Mesenchymal stem cell (in vitro differentiated cells and primary cell): Measurements from ENCODE around the gene RPTOR.

ENCODE experiments used
- DNase-seq: peaks from one replicate; pipeline ENCODE4 v3.0.0-alpha.2; 2013
- H2AFZ ChIP-seq: one replicate; pipeline ENCODE4 v1.6.1; 2013; ENCODE audit warnings: low read depth, mild to moderate bottlenecking, control low read depth, inconsistent platforms, low read length, moderate library complexity
- H2AK5ac ChIP-seq: 2 replicates; pipeline ENCODE4 v1.6.1; 2013; ENCODE audit warnings: low read length, moderate library complexity, mild to moderate bottlenecking, inconsistent platforms; ENCODE audit not compliant: severe bottlenecking
- H2BK120ac ChIP-seq: one replicate; pipeline ENCODE4 v1.6.1; 2013; ENCODE audit warnings: low read depth, mild to moderate bottlenecking, inconsistent platforms, low read length, moderate library complexity
- H2BK12ac ChIP-seq, 2 experiments: one replicate each; pipeline ENCODE4 v1.6.1; 2013; ENCODE audit warnings: inconsistent platforms in 2 of 2, low read length in 2 of 2, mild to moderate bottlenecking in 2 of 2, moderate library complexity in 2 of 2, control low read depth in 1 of 2
- H2BK15ac ChIP-seq: one replicate; pipeline ENCODE4 v1.6.1; 2013; ENCODE audit warnings: mild to moderate bottlenecking, low read depth, inconsistent platforms; ENCODE audit not compliant: poor library complexity, severe bottlenecking
- H2BK5ac ChIP-seq: 2 replicates; pipeline ENCODE4 v1.6.1; 2013; ENCODE audit warnings: low read depth, mild to moderate bottlenecking, low read length, control low read depth, inconsistent platforms; ENCODE audit not compliant: poor library complexity, severe bottlenecking
- H3K14ac ChIP-seq, 2 experiments: one replicate each; pipeline ENCODE4 v1.6.1; 2013; ENCODE audit warnings: inconsistent platforms in 2 of 2, low read length in 2 of 2, control low read depth in 1 of 2, mild to moderate bottlenecking in 1 of 2, moderate library complexity in 1 of 2
- H3K18ac ChIP-seq, 2 experiments: one replicate each; pipeline ENCODE4 v1.6.1; 2013; ENCODE audit warnings: inconsistent platforms in 2 of 2, low read length in 2 of 2, control low read depth in 1 of 2, low read depth in 1 of 2, mild to moderate bottlenecking in 1 of 2
- H3K23ac ChIP-seq, 2 experiments: one replicate each; pipeline ENCODE4 v1.6.1; 2013; ENCODE audit warnings: inconsistent platforms in 2 of 2, low read length in 2 of 2, mild to moderate bottlenecking in 2 of 2, moderate library complexity in 2 of 2, control low read depth in 1 of 2
- H3K27ac ChIP-seq: 2 replicates; pipeline ENCODE4 v1.5.1; 2013; ENCODE audit warnings: mild to moderate bottlenecking, moderate library complexity, low read length, control low read depth, inconsistent platforms; ENCODE audit not compliant: poor library complexity, severe bottlenecking
- H3K27me3 ChIP-seq, 2 experiments: 2 replicates each; pipeline versions ENCODE4 v1.6.1 to v1.7.0; 2013; ENCODE audit warnings: low read length in 2 of 2, mild to moderate bottlenecking in 2 of 2, moderate library complexity in 2 of 2, control low read depth in 1 of 2, inconsistent platforms in 1 of 2; ENCODE audit not compliant: control insufficient read depth in 1 of 2, insufficient read depth in 1 of 2
- H3K36me3 ChIP-seq, 2 experiments: 2 replicates each; pipeline versions ENCODE4 v1.6.1 to v1.7.0; 2013; ENCODE audit warnings: low read length in 2 of 2, control low read depth in 1 of 2, inconsistent platforms in 1 of 2, low read depth in 1 of 2, mild to moderate bottlenecking in 1 of 2; ENCODE audit not compliant: insufficient read depth in 2 of 2, control insufficient read depth in 1 of 2
- H3K4ac ChIP-seq, 2 experiments: one replicate each; pipeline ENCODE4 v1.6.1; 2013; ENCODE audit warnings: inconsistent platforms in 2 of 2, low read length in 2 of 2, mild to moderate bottlenecking in 2 of 2, moderate library complexity in 2 of 2, control low read depth in 1 of 2, low read depth in 1 of 2
- H3K4me1 ChIP-seq: 2 replicates; pipeline ENCODE4 v1.6.1; 2013; ENCODE audit warnings: low read depth, low read length, control low read depth; ENCODE audit not compliant: control insufficient read depth, insufficient read depth
- H3K4me2 ChIP-seq: 2 replicates; pipeline ENCODE4 v1.6.1; 2013; ENCODE audit warnings: low read length, mild to moderate bottlenecking, inconsistent platforms; ENCODE audit not compliant: poor library complexity, severe bottlenecking
- H3K4me3 ChIP-seq, 2 experiments: 2 replicates each; pipeline versions ENCODE4 v1.5.1 to v1.7.0; 2013; ENCODE audit warnings: low read length in 2 of 2, mild to moderate bottlenecking in 2 of 2, control low read depth in 1 of 2, low read depth in 1 of 2; ENCODE audit not compliant: insufficient read depth in 1 of 2
- H3K79me1 ChIP-seq: replicated peaks from 2 replicates; pipeline ENCODE4 v1.6.1; 2013; ENCODE audit warnings: mild to moderate bottlenecking, control low read depth, low read length, inconsistent platforms; ENCODE audit not compliant: poor library complexity, severe bottlenecking
- H3K9ac ChIP-seq: 2 replicates; pipeline ENCODE4 v1.7.0; 2013; ENCODE audit warnings: mild to moderate bottlenecking, low read length, moderate library complexity
- H3K9me3 ChIP-seq: 2 replicates; pipeline ENCODE4 v1.7.0; 2013; ENCODE audit warnings: mild to moderate bottlenecking, low read length; ENCODE audit not compliant: control insufficient read depth
- H4K8ac ChIP-seq: one replicate; pipeline ENCODE4 v1.6.1; 2013; ENCODE audit warnings: inconsistent platforms, mild to moderate bottlenecking, low read length, moderate library complexity
- H4K91ac ChIP-seq: one replicate; pipeline ENCODE4 v1.6.1; 2013; ENCODE audit warnings: mild to moderate bottlenecking, low read length, inconsistent platforms
- WGBS: methylation state at CpG from one replicate; pipeline ENCODE4 v1.1.7; 2013; ENCODE audit warnings: mixed read lengths; 5-methylcytosine and 5-hydroxymethylcytosine counted together

The RPTOR gene

GRCh38 chr17:80510772-80511171 lies 33.9 kb upstream of the RPTOR start:
- no peak for DNase-seq
- Histone ChIP-seq H3K79me1 (no peaks in the 10 kb centered on the region), H3K9me3 (no peaks in the 10 kb centered on the region), H3K14ac (no peak overlapping the region), H4K91ac (no peak overlapping the region), H2BK5ac (no peak overlapping the region), H3K18ac (no peak overlapping the region), H3K9ac (no peak overlapping the region), H3K4ac (no peak overlapping the region), H2AFZ (no peak overlapping the region), H2BK12ac (no peak overlapping the region), H3K27me3 (peaks cover 9 to 17% of the 10 kb centered on the region in 2 experiments), H2AK5ac (no peak overlapping the region), H3K4me1 (peaks cover 16% of the 10 kb centered on the region), H3K4me2 (no peak overlapping the region), H4K8ac (peak overlapping the region; percentile 19), H3K23ac (no peak overlapping the region), H2BK120ac (no peak overlapping the region), H2BK15ac (no peak overlapping the region), H3K36me3 (no peaks in the 10 kb centered on the region), H3K27ac (no peak overlapping the region), H3K4me3 (no peak overlapping the region)
- 90% methylated on average over 8 of the region's 9 CpGs for WGBS

GRCh38 chr17:80511222-80512180 lies 33.1 kb upstream of the RPTOR start:
- no peak overlapping the region for H3K4me2 ChIP-seq
- H3K4me1 ChIP-seq, result peaks cover 16% of the 10 kb centered on the region
- no peak overlapping the region for H3K9ac ChIP-seq
- H2BK12ac ChIP-seq, result no peak overlapping the region
- no peak overlapping the region for H2BK120ac ChIP-seq
- no peak overlapping the region for H2AK5ac ChIP-seq
- no peak overlapping the region for H2AFZ ChIP-seq
- H3K36me3 ChIP-seq, result no peaks in the 10 kb centered on the region
- WGBS, result 47% methylated on average over 18 of the region's 18 CpGs
- no peak overlapping the region for H3K4me3 ChIP-seq
- no peak for DNase-seq
- no peak overlapping the region for H3K4ac ChIP-seq
- H2BK5ac ChIP-seq, result no peak overlapping the region
- no peaks in the 10 kb centered on the region for H3K9me3 ChIP-seq
- H4K91ac ChIP-seq, result peak overlapping the region; percentile 55
- no peak overlapping the region for H3K23ac ChIP-seq
- no peak overlapping the region for H2BK15ac ChIP-seq
- no peaks in the 10 kb centered on the region for H3K79me1 ChIP-seq
- H4K8ac ChIP-seq, result peak overlapping the region; percentile 19
- no peak overlapping the region for H3K27ac ChIP-seq
- H3K27me3 ChIP-seq, result peaks cover 10 to 18% of the 10 kb centered on the region in 2 experiments
- H3K14ac ChIP-seq, result no peak overlapping the region
- no peak overlapping the region for H3K18ac ChIP-seq

- no peaks in the 10 kb centered on the region for H3K79me1 ChIP-seq
- H2BK5ac ChIP-seq, result no peak overlapping the region
- no peak overlapping the region for H2AFZ ChIP-seq
- no peak overlapping the region for H4K91ac ChIP-seq
- H4K8ac ChIP-seq, result no peak overlapping the region
- H3K4me2 ChIP-seq, result no peak overlapping the region
- H3K36me3 ChIP-seq, result no peaks in the 10 kb centered on the region
- H3K14ac ChIP-seq, result no peak overlapping the region
- DNase-seq, result peak; percentile 14
- WGBS, result 72% methylated on average over 15 of the region's 15 CpGs
- no peak overlapping the region for H3K27ac ChIP-seq
- H2BK15ac ChIP-seq, result no peak overlapping the region
- no peak overlapping the region for H3K4ac ChIP-seq
- H2AK5ac ChIP-seq, result no peak overlapping the region
- H3K23ac ChIP-seq, result no peak overlapping the region
- H3K18ac ChIP-seq, result no peak overlapping the region
- peaks cover 16% of the 10 kb centered on the region for H3K4me1 ChIP-seq
- no peak overlapping the region for H2BK120ac ChIP-seq
- H3K9me3 ChIP-seq, result no peaks in the 10 kb centered on the region
- peaks cover 13 to 26% of the 10 kb centered on the region in 2 experiments for H3K27me3 ChIP-seq
- H3K4me3 ChIP-seq, result no peak overlapping the region
- no peak overlapping the region for H3K9ac ChIP-seq
- no peak overlapping the region for H2BK12ac ChIP-seq
These were observed 32.4 kb upstream of the RPTOR start for GRCh38 chr17:80512233-80512632.

- no peak overlapping the region for H2AK5ac ChIP-seq
- no peak overlapping the region for H3K4me2 ChIP-seq
- WGBS, result 94% methylated on average over 16 of the region's 16 CpGs
- H3K79me1 ChIP-seq, result no peaks in the 10 kb centered on the region
- no peak overlapping the region for H3K27ac ChIP-seq
- no peak overlapping the region for H3K9ac ChIP-seq
- H3K36me3 ChIP-seq, result no peaks in the 10 kb centered on the region
- H4K8ac ChIP-seq, result no peak overlapping the region
- H3K23ac ChIP-seq, result no peak overlapping the region
- H3K4me1 ChIP-seq, result peaks cover 16% of the 10 kb centered on the region
- H3K9me3 ChIP-seq, result no peaks in the 10 kb centered on the region
- H3K27me3 ChIP-seq, result peaks cover 13 to 27% of the 10 kb centered on the region in 2 experiments
- H3K4me3 ChIP-seq, result no peak overlapping the region
- H2BK5ac ChIP-seq, result no peak overlapping the region
- no peak overlapping the region for H2BK12ac ChIP-seq
- H2AFZ ChIP-seq, result no peak overlapping the region
- no peak overlapping the region for H3K14ac ChIP-seq
- no peak overlapping the region for H2BK15ac ChIP-seq
- H2BK120ac ChIP-seq, result no peak overlapping the region
- DNase-seq, result no peak
- H3K4ac ChIP-seq, result no peak overlapping the region
- H4K91ac ChIP-seq, result no peak overlapping the region
- no peak overlapping the region for H3K18ac ChIP-seq
These were observed 31.4 kb upstream of the RPTOR start for GRCh38 chr17:80513201-80513600.
